Activated naive CD4-positive, alpha-beta T cell treated with anti-CD3 and anti-CD28 coated beads, Interleukin-2, amount 50 U/mL, for 24 hours (primary cell): ENCODE data around the gene ARHGAP42.

Experiments used
- H3K27ac Mint-ChIP-seq: one replicate; pipeline ENCODE4 v1.8.0; 2021; ENCODE audit warnings: mild to moderate bottlenecking, mixed read lengths
- H3K27me3 Mint-ChIP-seq: one replicate; pipeline ENCODE4 v1.8.0; 2021; ENCODE audit warnings: mixed read lengths
- H3K36me3 Mint-ChIP-seq: one replicate; pipeline ENCODE4 v1.8.0; 2021; ENCODE audit warnings: mixed read lengths
- H3K4me1 Mint-ChIP-seq: one replicate; pipeline ENCODE4 v1.8.0; 2021; ENCODE audit warnings: mixed read lengths
- H3K4me3 Mint-ChIP-seq: one replicate; pipeline ENCODE4 v1.8.0; 2021; ENCODE audit warnings: mild to moderate bottlenecking, mixed read lengths
- H3K9me3 Mint-ChIP-seq: one replicate; pipeline ENCODE4 v1.8.0; 2021; ENCODE audit warnings: mixed read lengths

Gene ARHGAP42

DNA sequence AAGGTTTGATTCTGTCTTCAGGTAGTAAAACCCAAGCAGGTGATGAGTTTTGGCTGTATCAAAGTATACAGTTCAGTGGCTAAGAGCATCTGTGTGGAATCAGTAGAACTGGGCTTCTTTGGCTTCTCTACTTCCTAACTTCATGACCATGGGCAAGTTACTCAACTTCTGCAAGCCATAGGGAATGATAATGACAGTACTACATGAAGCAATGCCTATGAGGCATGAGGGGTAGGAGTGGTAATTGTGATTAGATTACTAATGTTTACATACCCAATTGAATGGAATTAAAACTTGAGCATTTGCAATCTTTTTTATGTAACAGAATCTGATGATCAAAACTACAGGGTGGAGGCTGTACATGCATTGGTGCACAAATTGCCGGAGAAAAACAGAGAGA lies 278.3 kb downstream of the ARHGAP42 start:
- Mint-ChIP-seq H3K9me3 (peaks cover 11% of the 10 kb centered on the region), H3K27ac (no peak overlapping the region), H3K36me3 (peaks cover 3% of the 10 kb centered on the region), H3K4me1 (no peaks in the 10 kb centered on the region), H3K4me3 (no peak overlapping the region), H3K27me3 (no peaks in the 10 kb centered on the region)

DNA sequence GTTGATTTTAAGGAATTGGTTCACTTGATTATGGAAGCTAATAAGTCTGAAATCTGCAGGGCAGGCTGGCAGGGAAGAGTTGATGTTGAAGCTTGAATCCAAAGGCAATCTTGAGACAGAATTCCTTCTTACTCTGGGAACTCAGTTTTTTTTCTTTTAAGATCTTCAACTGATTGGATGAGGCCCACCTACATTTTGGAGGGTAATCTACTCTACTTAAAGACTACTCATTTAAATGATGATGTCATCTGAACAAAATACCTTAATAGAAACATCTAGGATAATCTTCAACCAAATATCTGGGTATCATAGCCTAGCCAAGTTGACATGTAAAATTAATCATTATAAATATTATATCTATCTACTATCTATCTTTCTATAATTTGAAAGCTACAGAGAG lies 279.3 kb downstream of the ARHGAP42 start:
- H3K27ac Mint-ChIP-seq = no peak overlapping the region
- H3K36me3 Mint-ChIP-seq = peaks cover 3% of the 10 kb centered on the region
- no peaks in the 10 kb centered on the region for H3K27me3 Mint-ChIP-seq
- no peak overlapping the region for H3K4me3 Mint-ChIP-seq
- no peaks in the 10 kb centered on the region for H3K4me1 Mint-ChIP-seq
- H3K9me3 Mint-ChIP-seq = peaks cover 15% of the 10 kb centered on the region

- Mint-ChIP-seq H3K27me3 (no peaks in the 10 kb centered on the region), H3K4me3 (no peak overlapping the region), H3K4me1 (no peaks in the 10 kb centered on the region), H3K9me3 (peaks cover 21% of the 10 kb centered on the region), H3K36me3 (peaks cover 3% of the 10 kb centered on the region), H3K27ac (no peak overlapping the region)
These were observed 281.9 kb downstream of the ARHGAP42 start for GRCh38 chr11:100969008-100969407.

GRCh38 chr11:100970283-100971164 lies 283.4 kb downstream of the ARHGAP42 start:
- no peak overlapping the region for H3K27ac Mint-ChIP-seq

GRCh38 chr11:100972046-100972445 lies 285.0 kb downstream of the ARHGAP42 start:
- Mint-ChIP-seq H3K27ac (no peak overlapping the region), H3K27me3 (no peaks in the 10 kb centered on the region), H3K4me3 (no peak overlapping the region), H3K36me3 (peaks cover 3% of the 10 kb centered on the region), H3K4me1 (no peaks in the 10 kb centered on the region), H3K9me3 (peaks cover 18% of the 10 kb centered on the region)

More at GRCh38 chr11:100970283-100971164, 283.4 kb downstream of the ARHGAP42 start:
- Mint-ChIP-seq H3K9me3 (peaks cover 21% of the 10 kb centered on the region), H3K4me3 (no peak overlapping the region), H3K36me3 (peaks cover 3% of the 10 kb centered on the region), H3K4me1 (no peaks in the 10 kb centered on the region), H3K27me3 (no peaks in the 10 kb centered on the region)

- H3K9me3 Mint-ChIP-seq = peaks cover 5% of the 10 kb centered on the region
- H3K4me3 Mint-ChIP-seq = no peak overlapping the region
- H3K4me1 Mint-ChIP-seq = no peaks in the 10 kb centered on the region
- H3K36me3 Mint-ChIP-seq = no peaks in the 10 kb centered on the region
- no peak overlapping the region for H3K27ac Mint-ChIP-seq
- H3K27me3 Mint-ChIP-seq = no peaks in the 10 kb centered on the region
These were observed 291.4 kb downstream of the ARHGAP42 start for GRCh38 chr11:100978442-100978841.

- no peak overlapping the region for H3K27ac Mint-ChIP-seq
- no peaks in the 10 kb centered on the region for H3K27me3 Mint-ChIP-seq
- H3K4me3 Mint-ChIP-seq = no peak overlapping the region
- no peaks in the 10 kb centered on the region for H3K4me1 Mint-ChIP-seq
- H3K36me3 Mint-ChIP-seq = no peaks in the 10 kb centered on the region
- peaks cover 5% of the 10 kb centered on the region for H3K9me3 Mint-ChIP-seq
These were observed 291.9 kb downstream of the ARHGAP42 start for GRCh38 chr11:100978939-100979338.

- Mint-ChIP-seq H3K9me3 (peaks cover 5% of the 10 kb centered on the region), H3K27ac (no peak overlapping the region), H3K27me3 (no peaks in the 10 kb centered on the region), H3K36me3 (no peaks in the 10 kb centered on the region), H3K4me3 (no peak overlapping the region), H3K4me1 (no peaks in the 10 kb centered on the region)
These were observed 293.1 kb downstream of the ARHGAP42 start for GRCh38 chr11:100980156-100980555.

DNA sequence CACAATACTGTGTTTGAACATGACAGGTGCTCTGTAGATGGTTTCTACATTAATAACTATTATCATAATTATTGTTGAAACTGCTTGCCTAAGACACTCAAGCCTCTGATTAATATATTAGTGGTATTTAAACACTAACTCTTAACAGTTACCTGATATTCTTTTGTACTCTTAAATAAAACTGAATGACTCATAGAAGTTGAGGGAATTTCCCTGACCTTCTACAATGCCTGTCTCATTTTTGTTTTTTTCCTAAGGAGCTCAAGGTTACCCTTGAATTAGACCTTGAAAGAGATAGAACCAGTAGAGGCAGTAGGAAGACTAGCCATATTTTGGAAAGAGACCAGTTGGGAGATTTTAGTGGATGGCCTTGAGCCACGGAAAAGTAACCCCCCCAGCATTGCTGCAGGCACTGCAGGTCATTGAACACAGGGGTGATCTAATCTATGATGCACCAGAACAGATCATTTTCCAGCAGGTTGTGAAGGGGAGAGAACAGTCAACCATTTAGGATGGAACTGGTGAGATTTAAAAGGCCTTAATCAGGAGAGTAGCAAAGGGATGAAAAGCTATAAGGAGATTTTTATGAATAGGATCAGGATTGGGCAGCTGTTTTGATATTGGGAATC lies 294.2 kb downstream of the ARHGAP42 start:
- Mint-ChIP-seq H3K27me3 (no peaks in the 10 kb centered on the region), H3K4me3 (no peak overlapping the region), H3K9me3 (peaks cover 5% of the 10 kb centered on the region), H3K36me3 (no peaks in the 10 kb centered on the region), H3K27ac (no peak overlapping the region), H3K4me1 (no peaks in the 10 kb centered on the region)

DNA sequence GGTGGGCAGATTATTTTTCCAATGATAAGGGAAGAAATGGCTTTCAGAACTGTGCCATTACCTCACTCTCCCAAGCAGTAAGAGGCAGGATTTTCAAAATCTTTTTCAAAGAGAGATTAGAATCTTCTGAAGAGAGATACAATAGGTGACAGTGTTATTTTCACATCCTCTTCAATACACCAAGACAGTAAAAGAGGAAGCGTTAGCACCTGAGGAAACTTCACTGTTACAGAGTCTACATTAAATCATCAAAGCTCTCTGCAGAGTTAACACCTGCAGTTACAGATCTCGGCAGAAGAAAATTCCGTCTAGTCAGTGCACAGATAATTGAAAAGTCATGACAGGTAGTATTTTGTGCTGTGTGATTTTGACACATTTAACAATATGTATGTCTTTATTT lies 297.6 kb downstream of the ARHGAP42 start:
- Mint-ChIP-seq H3K4me1 (no peaks in the 10 kb centered on the region), H3K9me3 (peaks cover 5% of the 10 kb centered on the region), H3K4me3 (no peak overlapping the region), H3K27ac (no peak overlapping the region), H3K27me3 (no peaks in the 10 kb centered on the region), H3K36me3 (no peaks in the 10 kb centered on the region)

GRCh38 chr11:100990931-100991330 lies 303.8 kb downstream of the ARHGAP42 start:
- no peaks in the 10 kb centered on the region for H3K4me1 Mint-ChIP-seq
- H3K27me3 Mint-ChIP-seq = no peaks in the 10 kb centered on the region
- H3K27ac Mint-ChIP-seq = no peak overlapping the region
- no peaks in the 10 kb centered on the region for H3K36me3 Mint-ChIP-seq
- H3K9me3 Mint-ChIP-seq = no peaks in the 10 kb centered on the region
- H3K4me3 Mint-ChIP-seq = no peak overlapping the region

DNA sequence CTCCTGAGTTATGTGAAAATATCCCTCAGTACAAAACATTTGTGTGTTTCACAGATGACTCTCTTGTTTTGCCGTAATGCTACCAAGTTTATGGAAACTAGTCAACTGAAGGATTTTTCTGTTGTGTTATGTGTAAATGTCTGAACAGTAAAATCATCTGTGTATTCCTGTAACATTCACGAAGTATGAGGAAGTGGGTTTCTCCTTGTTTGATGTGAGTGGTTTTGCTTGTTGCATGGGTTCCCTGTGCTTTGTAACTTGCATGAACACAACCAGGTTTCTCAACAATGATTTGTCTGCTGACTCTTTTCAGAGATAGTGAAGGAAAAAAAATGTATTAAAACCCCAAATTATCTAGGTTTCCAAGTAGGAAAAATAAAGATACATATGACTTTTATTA lies 304.5 kb downstream of the ARHGAP42 start:
- Mint-ChIP-seq H3K4me1 (no peaks in the 10 kb centered on the region), H3K27ac (no peak overlapping the region), H3K4me3 (no peak overlapping the region), H3K9me3 (no peaks in the 10 kb centered on the region), H3K27me3 (no peaks in the 10 kb centered on the region), H3K36me3 (no peaks in the 10 kb centered on the region)

DNA sequence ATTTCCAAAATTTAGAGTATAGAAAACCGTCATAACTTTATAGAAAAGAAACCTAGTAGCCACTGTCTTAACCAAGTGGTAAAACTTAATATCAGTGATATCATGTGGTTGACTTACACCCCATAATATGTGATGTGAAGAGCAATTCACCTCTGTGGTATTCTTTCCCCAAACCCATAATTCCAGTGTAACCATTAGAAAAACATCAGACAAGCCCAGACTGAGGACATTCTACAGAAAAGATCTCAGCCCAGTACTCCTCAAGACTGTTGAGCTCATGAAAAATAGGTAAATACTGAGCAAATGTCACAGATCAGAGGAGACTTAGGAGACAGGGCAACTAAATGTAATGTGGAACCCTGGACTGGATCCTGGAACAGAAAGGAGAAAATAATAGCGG lies 307.9 kb downstream of the ARHGAP42 start:
- no peak overlapping the region for H3K27ac Mint-ChIP-seq
- H3K27me3 Mint-ChIP-seq = no peaks in the 10 kb centered on the region
- H3K9me3 Mint-ChIP-seq = peaks cover 4% of the 10 kb centered on the region
- no peaks in the 10 kb centered on the region for H3K36me3 Mint-ChIP-seq
- no peak overlapping the region for H3K4me3 Mint-ChIP-seq
- no peaks in the 10 kb centered on the region for H3K4me1 Mint-ChIP-seq

GRCh38 chr11:100999756-101000155 lies 312.7 kb downstream of the ARHGAP42 start:
- Mint-ChIP-seq H3K27me3 (no peaks in the 10 kb centered on the region), H3K9me3 (peaks cover 11% of the 10 kb centered on the region), H3K4me1 (no peaks in the 10 kb centered on the region), H3K36me3 (no peaks in the 10 kb centered on the region), H3K4me3 (no peak overlapping the region), H3K27ac (no peak overlapping the region)

GRCh38 chr11:101003468-101003867 lies 316.4 kb downstream of the ARHGAP42 start:
- H3K4me1 Mint-ChIP-seq = no peaks in the 10 kb centered on the region
- H3K4me3 Mint-ChIP-seq = no peak overlapping the region
- H3K27me3 Mint-ChIP-seq = no peaks in the 10 kb centered on the region
- no peaks in the 10 kb centered on the region for H3K36me3 Mint-ChIP-seq
- no peak overlapping the region for H3K27ac Mint-ChIP-seq
- H3K9me3 Mint-ChIP-seq = peaks cover 7% of the 10 kb centered on the region

DNA sequence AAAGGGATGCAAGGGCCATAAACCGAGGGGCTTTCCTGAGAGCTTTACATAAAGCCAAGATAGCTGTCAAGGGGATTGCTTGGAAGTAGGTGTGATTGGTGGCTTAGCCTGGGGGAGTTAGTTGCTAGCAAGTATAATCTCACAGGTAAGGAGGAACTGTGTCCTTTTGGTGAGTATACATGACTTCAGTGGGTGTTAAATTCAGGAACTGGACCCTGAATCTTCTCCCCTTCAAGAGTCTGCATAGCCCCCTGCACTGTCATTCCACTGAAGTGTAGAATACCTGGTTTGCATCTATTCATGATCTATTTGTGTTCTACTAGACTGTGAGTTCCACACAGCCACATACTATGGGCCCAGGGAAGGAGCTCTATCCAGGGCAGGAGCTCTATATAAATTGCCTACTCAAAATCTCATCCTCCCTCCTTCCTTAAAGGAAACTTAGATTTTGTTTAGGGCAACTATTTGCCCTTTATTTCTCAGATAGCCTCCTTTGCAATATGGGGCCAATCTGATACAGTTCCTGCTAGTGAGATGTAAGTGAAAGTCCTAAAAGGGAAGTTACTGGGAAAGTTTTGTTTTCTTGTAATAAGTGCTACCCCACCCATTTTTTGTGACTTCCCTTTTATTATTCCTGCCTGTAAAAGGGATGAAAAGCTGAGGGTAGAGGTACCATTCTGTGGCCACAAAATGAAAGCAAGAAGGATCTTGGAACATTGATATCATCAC lies 322.0 kb downstream of the ARHGAP42 start:
- H3K36me3 Mint-ChIP-seq = no peaks in the 10 kb centered on the region
- no peaks in the 10 kb centered on the region for H3K4me1 Mint-ChIP-seq
- H3K27me3 Mint-ChIP-seq = no peaks in the 10 kb centered on the region
- H3K9me3 Mint-ChIP-seq = no peaks in the 10 kb centered on the region
- no peak overlapping the region for H3K27ac Mint-ChIP-seq
- no peak overlapping the region for H3K4me3 Mint-ChIP-seq
